ENCODE measurements around the gene CFAP77. TPM values are rescaled to one million over a fixed set of nuclear protein-coding genes. Genes with fewer than 3 reads are reported as not detected.

Gene CFAP77
- total RNA-seq (10 to 100 TPM in 1 of 7 donors, under 1 TPM in 3, not detected in 3; 0.37 to 13.8 (median 0.71) TPM), polyA plus RNA-seq (under 1 TPM in 1 of 2 donors, not detected in 1; 0.11 TPM)
- long read RNA-seq, donor 1, partial matches to known transcripts, result 1 of 1 reads
- long read RNA-seq, donor 1, other reads (novel, unspliced or antisense), result 0 of 1 reads
- long read RNA-seq, donor 2, result 0 reads
- long read RNA-seq, donor 3, partial matches to known transcripts, result 0 of 2 reads
- long read RNA-seq, donor 3, other reads (novel, unspliced or antisense), result 2 of 2 reads

DNA sequence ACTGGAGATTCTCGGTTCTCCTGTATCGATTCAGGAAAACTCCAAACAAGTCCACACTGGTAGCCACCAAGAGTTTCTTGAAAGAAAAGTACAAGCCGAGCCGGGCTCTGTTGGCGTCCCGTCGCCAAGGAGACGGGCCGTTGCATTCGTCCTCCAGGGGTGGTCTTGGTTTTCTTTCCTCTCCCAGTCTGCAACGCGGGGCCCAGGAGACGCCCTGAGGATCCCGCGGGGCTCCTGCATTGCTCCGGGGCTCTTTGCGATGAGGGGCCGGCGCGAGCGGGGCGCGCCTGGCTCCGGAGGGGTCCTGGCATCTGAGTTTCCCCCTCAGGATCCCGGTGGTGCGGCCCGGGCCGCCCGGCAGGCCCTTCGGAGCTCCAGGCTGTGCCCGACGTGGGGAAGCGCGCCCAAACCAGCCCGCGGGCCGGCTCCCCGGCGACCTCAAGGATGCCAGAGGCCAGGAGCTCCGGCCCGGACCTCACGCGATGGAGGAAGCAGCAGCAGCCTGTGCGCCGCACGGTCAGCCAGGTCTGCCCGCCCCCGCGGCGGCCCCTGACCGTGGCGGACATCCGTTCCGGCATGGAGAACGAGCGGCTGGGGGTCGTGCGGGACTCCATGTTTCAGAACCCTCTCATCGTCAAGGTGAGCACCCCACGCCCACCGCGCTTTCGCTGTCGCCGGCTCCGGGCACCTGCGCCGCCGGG lies at the start of gene CFAP77:
TSS of gene CFAP77 (plus strand) at position 384 of the 701 bp plus-strand sequence. CDS start at position 445, 61 bp downstream.
- Histone ChIP-seq H3K27ac (no peak within 1 kb of the TSS), H3K36me3 (no peaks in the 10 kb centered on the region), H3K27me3 (no peaks in the 10 kb centered on the region), H3K4me1 (ENCODE audit: insufficient read depth) (peaks cover 12% of the 10 kb centered on the region), H3K9me3 (no peaks in the 10 kb centered on the region), H3K4me3 (peak within 1 kb of the TSS; percentile 53)
- TF ChIP-seq POLR2A (IDR thresholded peaks at IDR 0.05) (no peak), EP300 (IDR thresholded peaks at IDR 0.05) (no peak), CTCF (IDR thresholded peaks at IDR 0.05) (no peak)
- intact Hi-C loops (cut with DNase I), result loop anchor here in 3 of 4 donors (10.0 kb wide), 4 partner anchors 55 to 555 kb away; partner anchors contain the start of gene SETX (in 1 of the 3)
- DNase-seq, result peak; percentile 18 to 61 (median 33)
- WGBS, 3 donors, result 1 to 3% (median 1%) methylated on average over 51 to 69 of the region's 69 CpGs

- intact Hi-C loops (cut with DNase I), result no loop called here
- Histone ChIP-seq H3K9me3 (no peaks in the 10 kb centered on the region), H3K4me1 (ENCODE audit: insufficient read depth) (no peaks in the 10 kb centered on the region), H3K36me3 (no peaks in the 10 kb centered on the region), H3K27ac (no peak overlapping the region), H3K4me3 (no peak overlapping the region), H3K27me3 (no peaks in the 10 kb centered on the region)
- DNase-seq, result no peak
- TF ChIP-seq POLR2A (IDR thresholded peaks at IDR 0.05), result no peak
- TF ChIP-seq EP300 (IDR thresholded peaks at IDR 0.05), result no peak
- no peak for TF ChIP-seq CTCF (IDR thresholded peaks at IDR 0.05)
- 89 to 93% (median 92%) methylated on average over 9 of the region's 9 CpGs for WGBS, 3 donors
Measured at GRCh38 chr9:132364068-132364467, 45.9 kb upstream of the CFAP77 start.

DNA sequence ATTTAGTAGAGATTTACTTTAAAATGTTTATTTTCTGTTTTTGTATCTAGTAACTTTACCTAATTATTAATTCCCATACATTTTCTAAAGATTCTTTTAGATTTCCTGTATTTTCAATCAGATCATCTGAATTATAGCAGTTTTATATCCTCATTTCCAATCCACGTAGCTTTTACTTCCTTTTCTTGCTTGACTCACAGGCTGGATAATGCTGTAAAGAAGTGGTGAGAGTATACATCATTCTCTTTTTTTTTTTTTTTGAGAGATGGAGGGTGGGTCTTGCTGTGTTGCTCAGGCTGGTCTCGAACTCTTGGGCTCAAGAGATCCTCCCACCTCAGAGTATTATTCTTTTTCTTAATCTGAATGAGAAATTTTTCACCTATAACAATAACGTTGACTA lies 44.0 kb upstream of the CFAP77 start:
- Histone ChIP-seq H3K9me3 (no peaks in the 10 kb centered on the region), H3K4me3 (no peak overlapping the region), H3K27ac (no peak overlapping the region), H3K36me3 (no peaks in the 10 kb centered on the region), H3K4me1 (ENCODE audit: insufficient read depth) (no peaks in the 10 kb centered on the region), H3K27me3 (no peaks in the 10 kb centered on the region)
- intact Hi-C loops (cut with DNase I), result no loop called here
- DNase-seq, result no peak
- 65 to 66% (median 66%) methylated on average over 3 of the region's 3 CpGs for WGBS, 3 donors
- TF ChIP-seq EP300 (IDR thresholded peaks at IDR 0.05) (no peak), POLR2A (IDR thresholded peaks at IDR 0.05) (no peak), CTCF (IDR thresholded peaks at IDR 0.05) (no peak)

GRCh38 chr9:132366481-132366880 lies 43.5 kb upstream of the CFAP77 start:
- no peak overlapping the region for H3K4me3 ChIP-seq
- intact Hi-C loops (cut with DNase I), result no loop called here
- 83 to 93% (median 92%) methylated on average over 4 of the region's 4 CpGs for WGBS, 3 donors

More at GRCh38 chr9:132366481-132366880, 43.5 kb upstream of the CFAP77 start:
- no peaks in the 10 kb centered on the region for H3K9me3 ChIP-seq
- TF ChIP-seq EP300 (IDR thresholded peaks at IDR 0.05) (no peak), CTCF (IDR thresholded peaks at IDR 0.05) (no peak), POLR2A (IDR thresholded peaks at IDR 0.05) (no peak)
- no peaks in the 10 kb centered on the region for H3K36me3 ChIP-seq
- no peaks in the 10 kb centered on the region for H3K27me3 ChIP-seq
- H3K27ac ChIP-seq, result no peak overlapping the region
- H3K4me1 ChIP-seq (ENCODE audit: insufficient read depth), result no peaks in the 10 kb centered on the region
- no peak for DNase-seq
